BE2C (cell line): ENCODE measurements around the gene ECHDC1. TPM values are rescaled to one million over a fixed set of nuclear protein-coding genes. Genes with fewer than 3 reads are reported as not detected.
"Not testable (repeated sequence)": the region's sequence is repeated elsewhere in the genome, so short reads cannot be mapped to it uniquely, and the experiment has no call there.

Experiments
- DNase-seq: peaks from one replicate; pipeline ENCODE4 v3.0.0-alpha.2; 2020
- H3K27me3 ChIP-seq: fragments of 250-450 bp; sonication (Bioruptor Pico); 2 replicates; pipeline ENCODE4 v1.5.1; 2020; ENCODE audit warnings: mild to moderate bottlenecking
- H3K36me3 ChIP-seq: fragments of 250-450 bp; sonication (Bioruptor Pico); 2 replicates; pipeline ENCODE4 v1.5.1; 2020; ENCODE audit warnings: mild to moderate bottlenecking
- H3K4me1 ChIP-seq: fragments of 250-450 bp; sonication (Bioruptor Pico); 2 replicates; pipeline ENCODE4 v1.5.1; 2020
- H3K4me3 ChIP-seq: 2 replicates; pipeline ENCODE4 v1.5.1; 2011; ENCODE audit warnings: low read depth, low read length
- H3K9me3 ChIP-seq: fragments of 250-450 bp; sonication (Bioruptor Pico); 2 replicates; pipeline ENCODE4 v1.5.1; 2020
- CTCF ChIP-seq: IDR thresholded peaks from 2 replicates; pipeline ENCODE4 v1.5.1; 2012; ENCODE audit warnings: mild to moderate bottlenecking, low read depth, low read length
- polyA plus RNA-seq: library from polyadenylated mRNA; unstranded; fragments of >200 nt; gene quantifications from one replicate; pipeline ENCODE4 v1.2.1, GENCODE V29; 2012; ENCODE audit warnings: low read depth, missing spikeins; ENCODE audit not compliant: insufficient read length, insufficient read depth

The ECHDC1 gene
- polyA plus RNA-seq, result 66.1 TPM

- H3K36me3 ChIP-seq, result no peaks in the 10 kb centered on the region; the same call in 1 of the 2 replicates
- H3K4me1 ChIP-seq, result peaks cover 5% of the 10 kb centered on the region
- peak; percentile 81 for DNase-seq
- peak within 1 kb of the TSS; percentile 79 for H3K4me3 ChIP-seq
- H3K9me3 ChIP-seq, result no peaks in the 10 kb centered on the region
- no peak for TF ChIP-seq CTCF
- no peaks in the 10 kb centered on the region for H3K27me3 ChIP-seq
Observed at GRCh38 chr6:127342946-127343808, at the start of gene ECHDC1. Gene ECHDC1 (minus strand): TSS chr6:127343609. CDS start chr6:127331028, 12,581 bp downstream.

- TF ChIP-seq CTCF, result no peak
- H3K27me3 ChIP-seq, result no peaks in the 10 kb centered on the region
- H3K36me3 ChIP-seq, result no peaks in the 10 kb centered on the region
Observed at GRCh38 chr6:127392301-127392700, 48.9 kb upstream of the ECHDC1 start.

DNA sequence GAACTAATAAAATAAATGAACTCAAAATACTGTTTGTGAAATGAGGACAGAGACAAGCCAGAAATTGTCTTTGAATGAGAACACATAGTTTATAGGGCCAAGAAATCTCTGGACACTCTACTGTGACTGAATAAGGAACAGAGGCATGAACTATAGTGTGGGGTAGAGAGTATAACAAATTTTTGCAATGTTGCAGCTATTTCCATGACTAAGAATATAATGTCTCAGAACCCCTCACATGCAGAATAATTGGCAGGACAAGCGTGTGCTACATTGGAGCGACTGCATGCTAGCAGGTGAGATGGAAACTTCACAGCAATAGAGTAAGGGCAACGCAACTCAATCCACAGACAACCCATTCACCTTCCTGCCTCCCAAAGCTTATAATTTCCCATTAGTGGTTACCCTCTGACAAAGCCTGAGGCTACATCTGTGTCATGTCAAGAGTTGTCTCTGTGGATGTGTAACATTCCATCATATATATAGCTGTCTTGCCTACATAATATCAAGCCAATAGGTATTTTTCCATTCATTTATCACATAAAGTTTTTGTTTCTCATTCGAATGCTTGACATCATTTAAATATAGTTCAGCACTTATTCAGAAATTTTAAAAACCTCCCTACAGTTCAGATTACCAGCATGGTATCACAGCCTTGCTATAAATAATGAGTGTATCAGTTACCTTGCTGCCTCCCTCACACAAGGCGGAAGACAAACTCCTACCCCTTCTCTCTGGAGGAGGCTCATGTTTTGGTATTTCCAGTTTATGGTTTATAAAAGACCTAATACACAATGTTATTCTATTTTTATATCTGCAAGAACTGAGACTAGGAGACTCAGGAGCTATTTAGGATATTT is 47.9 kb upstream of the ECHDC1 start:
- no peak for TF ChIP-seq CTCF
- no peak for DNase-seq
- H3K4me1 ChIP-seq, result no peaks in the 10 kb centered on the region

More at GRCh38 chr6:127392301-127392700, 48.9 kb upstream of the ECHDC1 start:
- Histone ChIP-seq H3K4me3 (no peak overlapping the region), H3K4me1 (no peaks in the 10 kb centered on the region), H3K9me3 (no peaks in the 10 kb centered on the region)
- no peak for DNase-seq

GRCh38 chr6:127389706-127390105 is 46.3 kb upstream of the ECHDC1 start:
- H3K4me1 ChIP-seq, result no peaks in the 10 kb centered on the region
- H3K27me3 ChIP-seq, result no peaks in the 10 kb centered on the region
- H3K4me3 ChIP-seq, result no peak overlapping the region
- no peak for DNase-seq
- no peak for TF ChIP-seq CTCF
- H3K36me3 ChIP-seq, result no peaks in the 10 kb centered on the region
- H3K9me3 ChIP-seq, result no peaks in the 10 kb centered on the region

More for the DNA sequence above, 47.9 kb upstream of the ECHDC1 start:
- Histone ChIP-seq H3K4me3 (no peak overlapping the region), H3K36me3 (no peaks in the 10 kb centered on the region), H3K27me3 (no peaks in the 10 kb centered on the region), H3K9me3 (no peaks in the 10 kb centered on the region)

DNA sequence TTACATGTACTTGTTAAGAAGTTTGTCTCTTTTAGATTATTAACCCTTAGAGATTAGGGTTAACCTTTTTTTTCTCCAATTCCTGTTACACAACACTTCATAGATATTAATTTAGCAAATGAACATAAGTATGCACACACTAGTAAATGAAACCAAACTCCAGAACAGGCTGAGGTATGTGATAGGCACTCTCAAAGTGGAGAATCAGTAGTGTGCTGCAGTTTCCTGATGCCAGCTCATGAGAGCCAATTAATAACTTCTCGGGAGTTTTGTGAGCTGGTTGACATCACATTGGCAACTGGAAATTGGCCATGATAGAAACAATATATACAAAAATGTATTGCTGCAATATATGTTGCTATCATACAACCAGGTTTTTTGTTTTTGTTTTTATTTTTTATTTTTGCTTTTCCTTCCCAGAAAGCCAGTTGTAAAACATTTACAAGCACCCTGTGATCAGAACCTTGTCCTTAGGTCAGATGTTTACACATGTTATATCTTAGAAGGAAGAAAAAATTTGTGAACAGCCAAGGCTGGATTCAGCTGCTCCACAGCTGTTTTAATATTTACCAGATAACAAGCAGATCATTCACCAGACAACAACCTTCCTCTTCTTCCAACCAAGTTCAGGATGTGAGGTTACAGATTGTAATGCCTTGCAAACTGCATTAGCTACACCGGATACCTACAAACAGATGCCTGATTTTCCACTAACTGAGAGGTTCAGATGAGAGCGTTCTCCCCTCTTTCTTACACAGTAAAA is 42.4 kb upstream of the ECHDC1 start:
- no peaks in the 10 kb centered on the region for H3K4me1 ChIP-seq
- no peaks in the 10 kb centered on the region for H3K27me3 ChIP-seq
- no peak for TF ChIP-seq CTCF
- H3K36me3 ChIP-seq, result no peaks in the 10 kb centered on the region
- no peak for DNase-seq
- H3K9me3 ChIP-seq, result no peaks in the 10 kb centered on the region
- no peak overlapping the region for H3K4me3 ChIP-seq

- DNase-seq, H3K4me3 ChIP-seq, H3K9me3 ChIP-seq, H3K36me3 ChIP-seq, H3K4me1 ChIP-seq, H3K27me3 ChIP-seq: not testable (repeated sequence)
Observed at GRCh38 chr6:127384848-127385247, 41.4 kb upstream of the ECHDC1 start.
